Kidney epithelial cell (primary cell): ENCODE measurements around the gene BEND7. TPM values are rescaled to one million over a fixed set of nuclear protein-coding genes. Genes with fewer than 3 reads are reported as not detected.

Source experiments
- DNase-seq: peaks from one replicate; pipeline ENCODE4 v3.0.0-alpha.2; 2010; ENCODE audit warnings: low read depth
- H3K27me3 ChIP-seq: 2 replicates; pipeline ENCODE4 v1.6.0; 2011; ENCODE audit warnings: low read length; ENCODE audit not compliant: control insufficient read depth, insufficient read depth
- H3K36me3 ChIP-seq: 2 replicates; pipeline ENCODE4 v1.5.1; 2011; ENCODE audit warnings: low read length; ENCODE audit not compliant: control insufficient read depth, insufficient read depth
- H3K4me3 ChIP-seq: 2 replicates; pipeline ENCODE4 v1.5.1; 2011; ENCODE audit warnings: low read depth, mild to moderate bottlenecking, control low read depth, low read length
- total RNA-seq: library from RNA; depleted of rRNA; stranded (reverse); fragments of >200 nt; gene quantifications from 2 replicates; pipeline ENCODE4 v1.2.3, GENCODE V29; 2015
- TF ChIP-seq, protein P1 (sequence below): IDR thresholded peaks from 2 replicates; pipeline ENCODE4 v1.5.1; 2011; ENCODE audit warnings: mild to moderate bottlenecking, moderate library complexity, low read length, control low read depth, inconsistent platforms; ENCODE audit not compliant: insufficient read depth, poor library complexity, severe bottlenecking

The BEND7 gene
- total RNA-seq, 1 donor from 2014 or later, result 31.5 TPM

DNA sequence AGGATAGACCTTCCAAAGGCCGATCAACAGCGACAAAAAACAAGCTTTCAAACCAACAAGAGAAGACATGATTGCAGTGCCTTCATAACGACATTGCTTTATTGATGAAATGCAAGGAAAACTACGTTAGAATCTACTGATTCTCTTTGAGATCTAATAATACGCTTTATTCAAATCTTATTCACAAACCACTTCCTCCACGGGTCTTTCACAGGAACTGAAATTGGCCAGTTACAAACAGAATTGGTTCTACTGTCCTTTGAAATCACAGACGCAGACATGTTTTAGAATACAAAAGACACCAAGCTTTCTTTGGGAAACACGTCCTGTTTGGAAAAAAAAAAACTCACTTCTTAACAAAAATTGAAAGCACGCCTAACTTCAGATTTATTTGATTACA lies 106.0 kb downstream of the BEND7 start:
- peaks cover 7% of the 10 kb centered on the region for H3K27me3 ChIP-seq
- H3K36me3 ChIP-seq, result no peaks in the 10 kb centered on the region
- H3K4me3 ChIP-seq, result no peak overlapping the region
- no peak for DNase-seq
- TF ChIP-seq, protein P1, sequence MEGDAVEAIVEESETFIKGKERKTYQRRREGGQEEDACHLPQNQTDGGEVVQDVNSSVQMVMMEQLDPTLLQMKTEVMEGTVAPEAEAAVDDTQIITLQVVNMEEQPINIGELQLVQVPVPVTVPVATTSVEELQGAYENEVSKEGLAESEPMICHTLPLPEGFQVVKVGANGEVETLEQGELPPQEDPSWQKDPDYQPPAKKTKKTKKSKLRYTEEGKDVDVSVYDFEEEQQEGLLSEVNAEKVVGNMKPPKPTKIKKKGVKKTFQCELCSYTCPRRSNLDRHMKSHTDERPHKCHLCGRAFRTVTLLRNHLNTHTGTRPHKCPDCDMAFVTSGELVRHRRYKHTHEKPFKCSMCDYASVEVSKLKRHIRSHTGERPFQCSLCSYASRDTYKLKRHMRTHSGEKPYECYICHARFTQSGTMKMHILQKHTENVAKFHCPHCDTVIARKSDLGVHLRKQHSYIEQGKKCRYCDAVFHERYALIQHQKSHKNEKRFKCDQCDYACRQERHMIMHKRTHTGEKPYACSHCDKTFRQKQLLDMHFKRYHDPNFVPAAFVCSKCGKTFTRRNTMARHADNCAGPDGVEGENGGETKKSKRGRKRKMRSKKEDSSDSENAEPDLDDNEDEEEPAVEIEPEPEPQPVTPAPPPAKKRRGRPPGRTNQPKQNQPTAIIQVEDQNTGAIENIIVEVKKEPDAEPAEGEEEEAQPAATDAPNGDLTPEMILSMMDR, result no peak

DNA sequence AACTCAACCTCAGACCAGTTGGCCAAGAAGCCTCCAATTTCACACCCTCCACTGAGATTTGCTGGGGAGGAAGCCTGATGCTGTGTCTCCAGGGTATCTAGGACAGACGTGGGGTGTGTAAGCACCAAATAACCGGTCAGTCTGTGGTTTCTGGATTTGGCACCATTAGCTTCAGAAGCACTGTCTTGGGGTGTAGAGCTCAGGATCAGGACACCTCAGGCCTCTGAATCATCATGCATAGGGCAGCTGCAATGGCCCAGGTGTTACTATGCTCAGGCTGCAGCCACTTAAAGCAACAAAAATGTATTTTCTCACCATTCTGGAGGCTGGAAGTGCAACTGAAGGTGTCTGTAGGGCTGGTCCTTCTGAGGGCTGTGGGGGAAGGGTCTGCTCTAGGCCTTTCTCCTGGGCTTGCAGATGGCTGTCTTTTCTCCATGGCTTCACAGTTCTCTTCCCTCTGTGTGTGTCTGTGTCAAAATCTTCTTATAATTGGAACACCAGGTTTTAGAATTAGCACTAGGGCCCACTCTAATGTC lies 107.4 kb downstream of the BEND7 start:
- Histone ChIP-seq H3K27me3 (peaks cover 7% of the 10 kb centered on the region), H3K36me3 (no peaks in the 10 kb centered on the region), H3K4me3 (no peak overlapping the region)
- no peak for DNase-seq
- TF ChIP-seq, protein P1, result no peak

DNA sequence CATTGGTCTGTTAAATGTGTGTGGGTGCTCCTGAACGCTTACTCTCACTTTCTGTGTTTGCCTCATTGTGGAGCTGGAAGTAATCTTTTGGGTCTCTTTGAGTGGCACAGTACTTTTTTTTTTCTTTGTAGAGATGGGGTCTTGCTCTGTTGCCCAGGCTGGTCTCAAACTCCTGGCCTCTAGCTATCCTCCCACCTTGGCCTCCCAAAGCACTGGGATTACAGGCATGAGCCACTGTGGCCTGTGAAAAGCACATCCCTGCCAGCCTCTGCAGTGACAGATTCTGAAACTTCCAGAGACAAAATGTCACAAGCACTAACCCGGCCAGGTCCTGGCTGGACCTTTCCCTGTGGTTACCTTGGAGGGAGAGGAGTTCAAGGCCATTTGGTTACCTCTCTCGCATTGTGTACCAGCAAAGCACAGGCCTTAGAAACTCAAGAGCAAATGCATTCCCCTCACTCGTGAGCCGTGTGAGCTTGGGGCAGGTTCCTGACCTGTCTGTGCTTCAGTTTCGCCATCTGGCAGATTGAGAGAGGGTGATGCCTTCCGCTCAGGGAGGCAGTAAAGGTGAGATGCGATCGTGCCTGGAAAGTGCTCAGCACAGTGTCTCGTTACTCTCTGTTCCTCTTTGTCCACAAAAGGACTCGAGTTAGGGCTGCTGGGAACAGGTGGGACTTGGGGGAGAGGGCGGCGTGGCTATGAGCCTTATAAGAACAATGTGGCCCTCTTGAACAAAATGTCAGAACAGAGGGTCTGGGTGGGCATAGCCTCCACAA lies 108.1 kb downstream of the BEND7 start:
- H3K4me3 ChIP-seq, result no peak overlapping the region
- no peaks in the 10 kb centered on the region for H3K36me3 ChIP-seq
- TF ChIP-seq, protein P1, result no peak
- DNase-seq, result no peak
- H3K27me3 ChIP-seq, result peaks cover 7% of the 10 kb centered on the region

DNA sequence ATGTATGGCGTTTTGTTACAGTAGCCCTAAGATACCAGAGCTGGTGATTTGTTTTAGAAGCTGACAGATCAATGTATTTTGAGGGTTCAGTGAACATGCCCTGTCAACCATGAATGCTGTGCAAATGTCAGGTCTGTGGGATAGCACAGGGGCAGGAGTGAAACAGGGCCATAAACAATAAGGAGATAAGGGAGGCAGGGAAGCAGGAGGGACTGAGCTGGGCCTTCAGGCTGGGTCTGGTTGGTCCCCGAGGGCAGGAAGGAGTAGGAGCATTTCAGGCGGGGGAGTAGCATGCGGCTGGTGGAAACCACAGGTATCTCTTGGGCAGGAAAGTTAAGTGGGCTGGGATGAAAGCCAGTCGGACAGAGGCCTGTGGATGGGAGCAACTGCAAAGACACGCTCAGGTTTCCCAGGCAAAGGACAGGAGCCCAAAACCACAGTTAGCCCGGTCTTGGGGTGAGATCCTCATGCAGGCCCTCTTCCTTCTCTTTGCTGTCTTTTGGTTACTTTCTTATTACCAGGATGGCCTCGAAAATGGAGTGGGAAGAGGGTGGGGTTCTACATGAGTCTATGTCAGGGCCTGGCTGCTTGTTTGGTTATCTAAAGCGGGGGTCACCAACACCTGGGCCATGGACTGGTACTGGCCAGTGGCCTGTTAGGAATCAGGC lies 111.2 kb downstream of the BEND7 start:
- Histone ChIP-seq H3K36me3 (no peaks in the 10 kb centered on the region), H3K27me3 (peaks cover 7% of the 10 kb centered on the region), H3K4me3 (no peak overlapping the region)
- TF ChIP-seq, protein P1, result no peak
- no peak for DNase-seq

DNA sequence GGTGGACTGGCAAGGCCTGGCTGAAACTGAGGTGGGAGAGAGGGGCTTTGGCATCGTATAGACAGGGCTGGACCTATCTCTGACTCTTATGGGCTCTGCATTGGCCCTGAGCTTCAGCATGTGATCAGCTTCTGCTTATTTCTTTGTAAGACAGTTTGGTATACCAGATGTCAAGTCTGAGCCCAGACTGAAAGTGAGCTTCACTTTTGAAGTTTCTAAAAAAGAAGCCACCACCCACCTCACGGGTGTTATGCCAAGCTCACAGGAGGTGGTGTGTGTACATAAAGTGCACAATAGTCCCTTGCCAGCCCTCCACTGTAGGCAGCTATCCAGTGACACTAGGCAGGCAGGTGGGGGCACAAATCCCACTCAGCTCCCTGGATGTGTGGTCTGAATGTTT lies 112.1 kb downstream of the BEND7 start:
- H3K4me3 ChIP-seq, result no peak overlapping the region

More for the DNA sequence above, 112.1 kb downstream of the BEND7 start:
- Histone ChIP-seq H3K27me3 (peaks cover 7% of the 10 kb centered on the region), H3K36me3 (no peaks in the 10 kb centered on the region)
- no peak for DNase-seq
- TF ChIP-seq, protein P1, result no peak
